Hematopoietic multipotent progenitor cell treated with erythropoietin and hydrocortisone succinate and interleukin-3 and kit ligand, for 6 days (in vitro differentiated cells): Measurements from ENCODE around the gene GAK.
A peak's percentile ranks its signal among the peaks of the same experiment; 100 is the strongest.
"Not testable (repeated sequence)": the region's sequence is repeated elsewhere in the genome, so short reads cannot be mapped to it uniquely, and the experiment has no call there.

Experiments
- DNase-seq: peaks from one replicate; pipeline ENCODE4 v3.0.0-alpha.2; 2015

Gene GAK

GRCh38 chr4:825971-826330 lies 106.2 kb downstream of the GAK start, which contains the start of gene CPLX1:
TSS of gene CPLX1 (minus strand) at chr4:826129. CDS start at chr4:824522, 1,607 bp downstream.
- peak; percentile 45 for DNase-seq

- DNase-seq, result peak; percentile 40
Observed at GRCh38 chr4:825063-825970, 106.8 kb downstream of the GAK start.

- DNase-seq, result no peak
Observed at GRCh38 chr4:824461-825062, 107.6 kb downstream of the GAK start.

- no peak for DNase-seq
Observed at GRCh38 chr4:823761-824460, 108.2 kb downstream of the GAK start.

- DNase-seq, result no peak
Observed at GRCh38 chr4:823176-823760, 108.8 kb downstream of the GAK start.

- no peak for DNase-seq
Observed at GRCh38 chr4:822361-823175, 109.5 kb downstream of the GAK start.

GRCh38 chr4:821631-822030 lies 110.5 kb downstream of the GAK start:
- no peak for DNase-seq

- no peak for DNase-seq
Observed at GRCh38 chr4:821181-821591, 110.9 kb downstream of the GAK start.

GRCh38 chr4:820230-821172 lies 111.6 kb downstream of the GAK start:
- no peak for DNase-seq

- DNase-seq, result no peak
Observed at GRCh38 chr4:819401-820229, 112.5 kb downstream of the GAK start.

GRCh38 chr4:818106-818921 lies 113.8 kb downstream of the GAK start:
- no peak for DNase-seq

- DNase-seq, result no peak
Observed at GRCh38 chr4:815464-816146, 116.5 kb downstream of the GAK start.

GRCh38 chr4:814312-814850 lies 117.7 kb downstream of the GAK start:
- DNase-seq, result no peak

- DNase-seq, result no peak
Observed at GRCh38 chr4:813900-814299, 118.2 kb downstream of the GAK start.

- DNase-seq, result no peak
Observed at GRCh38 chr4:808860-809570, 123.1 kb downstream of the GAK start.

GRCh38 chr4:807792-808191 lies 124.3 kb downstream of the GAK start:
- DNase-seq, result no peak

- DNase-seq, result not testable (repeated sequence)
Observed at GRCh38 chr4:806979-807378, 125.1 kb downstream of the GAK start.

- no peak for DNase-seq
Observed at GRCh38 chr4:804804-805203, 127.3 kb downstream of the GAK start.
